ENCODE data around the gene FBP2. TPM values are rescaled to one million over a fixed set of nuclear protein-coding genes. Genes with fewer than 3 reads are reported as not detected.
A peak's percentile ranks its signal among the peaks of the same experiment; 100 is the strongest.
"Not testable (repeated sequence)": the region's sequence is repeated elsewhere in the genome, so short reads cannot be mapped to it uniquely, and the experiment has no call there.

Gene FBP2
- total RNA-seq, 1 donor from 2014 or later, result not detected

GRCh38 chr9:94566550-94566949 lies 27.1 kb downstream of the FBP2 start:
- H3K27me3 ChIP-seq, result no peaks in the 10 kb centered on the region
- no peaks in the 10 kb centered on the region for H3K36me3 ChIP-seq
- H3K9me3 ChIP-seq, result no peaks in the 10 kb centered on the region
- TF ChIP-seq POLR2A (IDR thresholded peaks at IDR 0.05), result no peak
- no peak for TF ChIP-seq POLR2AphosphoS5 (IDR thresholded peaks at IDR 0.05; ENCODE audit: insufficient read depth in 1 of 2, low read depth in 1 of 2)
- no peak for TF ChIP-seq CTCF (IDR thresholded peaks at IDR 0.05)
- no peak for DNase-seq (ENCODE audit: extremely low spot score in 2 of 2)
- H3K4me1 ChIP-seq, result no peaks in the 10 kb centered on the region
- no peak overlapping the region for H3K27ac ChIP-seq
- intact Hi-C loops (cut with DNase I), result no loop called here
- no peak overlapping the region for H3K4me3 ChIP-seq

- intact Hi-C loops (cut with DNase I); H3K9me3 ChIP-seq; H3K4me1 ChIP-seq; H3K36me3 ChIP-seq; DNase-seq (ENCODE audit: extremely low spot score in 2 of 2); H3K4me3 ChIP-seq; H3K27ac ChIP-seq; H3K27me3 ChIP-seq: not testable (repeated sequence)
These were observed 29.3 kb downstream of the FBP2 start for GRCh38 chr9:94564279-94564678.

- intact Hi-C loops (cut with DNase I), result no loop called here
These were observed 30.1 kb downstream of the FBP2 start for GRCh38 chr9:94563548-94563947.

GRCh38 chr9:94560237-94560636 lies 33.4 kb downstream of the FBP2 start:
- no peak overlapping the region for H3K4me3 ChIP-seq
- no peak for DNase-seq (ENCODE audit: extremely low spot score in 2 of 2)
- no peak overlapping the region for H3K27ac ChIP-seq
- no peaks in the 10 kb centered on the region for H3K36me3 ChIP-seq
- no peaks in the 10 kb centered on the region for H3K9me3 ChIP-seq
- intact Hi-C loops (cut with DNase I), result no loop called here
- TF ChIP-seq POLR2A (IDR thresholded peaks at IDR 0.05), result no peak
- no peak for TF ChIP-seq POLR2AphosphoS5 (IDR thresholded peaks at IDR 0.05; ENCODE audit: insufficient read depth in 1 of 2, low read depth in 1 of 2)
- TF ChIP-seq CTCF (IDR thresholded peaks at IDR 0.05), result no peak
- no peaks in the 10 kb centered on the region for H3K4me1 ChIP-seq
- H3K27me3 ChIP-seq, result no peaks in the 10 kb centered on the region

More at GRCh38 chr9:94563548-94563947, 30.1 kb downstream of the FBP2 start:
- H3K9me3 ChIP-seq, result no peaks in the 10 kb centered on the region
- TF ChIP-seq CTCF (IDR thresholded peaks at IDR 0.05), result no peak
- TF ChIP-seq POLR2A (IDR thresholded peaks at IDR 0.05), result no peak
- TF ChIP-seq POLR2AphosphoS5 (IDR thresholded peaks at IDR 0.05; ENCODE audit: insufficient read depth in 1 of 2, low read depth in 1 of 2), result no peak
- no peak overlapping the region for H3K27ac ChIP-seq
- no peak for DNase-seq (ENCODE audit: extremely low spot score in 2 of 2)
- H3K27me3 ChIP-seq, result no peaks in the 10 kb centered on the region
- no peaks in the 10 kb centered on the region for H3K36me3 ChIP-seq
- no peak overlapping the region for H3K4me3 ChIP-seq
- H3K4me1 ChIP-seq, result no peaks in the 10 kb centered on the region

GRCh38 chr9:94557376-94557775 lies 36.2 kb downstream of the FBP2 start:
- H3K4me3 ChIP-seq, result no peak overlapping the region
- DNase-seq (ENCODE audit: extremely low spot score in 2 of 2), result no peak
- H3K36me3 ChIP-seq, result no peaks in the 10 kb centered on the region
- intact Hi-C loops (cut with DNase I), result no loop called here
- no peaks in the 10 kb centered on the region for H3K4me1 ChIP-seq
- H3K9me3 ChIP-seq, result no peaks in the 10 kb centered on the region
- no peak for TF ChIP-seq POLR2AphosphoS5 (IDR thresholded peaks at IDR 0.05; ENCODE audit: insufficient read depth in 1 of 2, low read depth in 1 of 2)
- H3K27me3 ChIP-seq, result no peaks in the 10 kb centered on the region
- H3K27ac ChIP-seq, result no peak overlapping the region

GRCh38 chr9:94554439-94555331 lies 38.9 kb downstream of the FBP2 start, which contains the start of gene PCAT7:
TSS of gene PCAT7 (plus strand) at chr9:94555083.
- no peaks in the 10 kb centered on the region for H3K4me1 ChIP-seq
- H3K27me3 ChIP-seq, result no peaks in the 10 kb centered on the region
- H3K36me3 ChIP-seq, result no peaks in the 10 kb centered on the region
- no peak for DNase-seq (ENCODE audit: extremely low spot score in 2 of 2)
- intact Hi-C loops (cut with DNase I), result no loop called here
- no peaks in the 10 kb centered on the region for H3K9me3 ChIP-seq
- no peak within 1 kb of the TSS for H3K27ac ChIP-seq
- TF ChIP-seq POLR2A (IDR thresholded peaks at IDR 0.05) (no peak), CTCF (IDR thresholded peaks at IDR 0.05) (peak in 1 of 3 experiments; percentile 19), POLR2AphosphoS5 (IDR thresholded peaks at IDR 0.05; ENCODE audit: insufficient read depth in 1 of 2, low read depth in 1 of 2) (no peak)
- H3K4me3 ChIP-seq, result no peak within 1 kb of the TSS

Data from vagina (tissue), 2 donors.